GM18909 (cell line): ENCODE results near the gene MIER2.

Source experiments
- ATAC-seq: cut with Tn5 transposase; IDR thresholded peaks from one replicate; pipeline ENCODE4 v1.9.1; 2021; ENCODE audit warnings: mild to moderate bottlenecking; ENCODE audit not compliant: unreplicated experiment, poor library complexity

The MIER2 gene

GRCh38 chr19:310781-311496, 33.7 kb downstream of the MIER2 start:
- ATAC-seq = no peak

- ATAC-seq = no peak
Measured at GRCh38 chr19:310141-310651, 34.4 kb downstream of the MIER2 start.

- no peak for ATAC-seq
Measured at GRCh38 chr19:309206-309565, 35.4 kb downstream of the MIER2 start.

- no peak for ATAC-seq
Measured at GRCh38 chr19:308471-309205, 36.0 kb downstream of the MIER2 start.

GRCh38 chr19:307793-308420, 36.7 kb downstream of the MIER2 start:
- no peak for ATAC-seq

- no peak for ATAC-seq
Measured at GRCh38 chr19:307111-307531, 37.5 kb downstream of the MIER2 start.

DNA sequence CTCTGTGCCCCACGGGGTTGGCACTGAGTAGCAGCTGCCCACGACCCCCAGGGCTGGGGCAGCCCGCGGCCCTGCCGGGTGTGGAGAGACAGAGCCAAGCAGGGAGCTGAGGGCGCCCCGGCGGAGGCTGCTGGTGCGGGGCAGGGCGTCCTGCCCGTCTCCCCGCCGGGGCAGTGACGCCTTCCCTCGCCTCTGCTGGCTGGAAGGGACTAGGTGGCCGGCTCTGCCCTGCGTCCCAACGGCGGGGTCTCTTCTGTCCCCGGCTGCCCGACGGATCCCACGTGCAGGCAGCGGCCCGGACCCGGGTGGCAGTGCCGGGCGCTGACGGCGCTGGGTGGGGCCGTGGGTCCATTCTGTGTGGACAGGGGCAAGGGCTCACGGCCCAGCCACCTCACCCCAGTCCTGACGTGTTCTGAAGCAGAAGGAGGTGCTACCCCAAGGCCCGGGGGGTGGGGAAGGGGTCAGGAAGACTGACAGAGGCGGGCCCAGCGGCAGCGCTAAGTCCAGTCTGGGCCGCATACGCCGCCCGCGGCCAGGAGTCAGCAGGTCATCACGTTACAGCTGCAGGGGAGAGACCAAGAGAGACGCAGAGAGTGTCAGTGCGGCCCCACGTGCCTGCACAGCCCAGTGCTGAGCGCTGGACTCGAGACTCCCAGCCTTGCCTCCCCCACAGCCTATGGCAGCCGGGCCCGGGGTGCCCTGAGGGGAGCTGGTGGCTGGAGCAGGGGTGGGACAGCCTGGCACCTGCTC, 38.3 kb downstream of the MIER2 start:
- ATAC-seq = no peak

DNA sequence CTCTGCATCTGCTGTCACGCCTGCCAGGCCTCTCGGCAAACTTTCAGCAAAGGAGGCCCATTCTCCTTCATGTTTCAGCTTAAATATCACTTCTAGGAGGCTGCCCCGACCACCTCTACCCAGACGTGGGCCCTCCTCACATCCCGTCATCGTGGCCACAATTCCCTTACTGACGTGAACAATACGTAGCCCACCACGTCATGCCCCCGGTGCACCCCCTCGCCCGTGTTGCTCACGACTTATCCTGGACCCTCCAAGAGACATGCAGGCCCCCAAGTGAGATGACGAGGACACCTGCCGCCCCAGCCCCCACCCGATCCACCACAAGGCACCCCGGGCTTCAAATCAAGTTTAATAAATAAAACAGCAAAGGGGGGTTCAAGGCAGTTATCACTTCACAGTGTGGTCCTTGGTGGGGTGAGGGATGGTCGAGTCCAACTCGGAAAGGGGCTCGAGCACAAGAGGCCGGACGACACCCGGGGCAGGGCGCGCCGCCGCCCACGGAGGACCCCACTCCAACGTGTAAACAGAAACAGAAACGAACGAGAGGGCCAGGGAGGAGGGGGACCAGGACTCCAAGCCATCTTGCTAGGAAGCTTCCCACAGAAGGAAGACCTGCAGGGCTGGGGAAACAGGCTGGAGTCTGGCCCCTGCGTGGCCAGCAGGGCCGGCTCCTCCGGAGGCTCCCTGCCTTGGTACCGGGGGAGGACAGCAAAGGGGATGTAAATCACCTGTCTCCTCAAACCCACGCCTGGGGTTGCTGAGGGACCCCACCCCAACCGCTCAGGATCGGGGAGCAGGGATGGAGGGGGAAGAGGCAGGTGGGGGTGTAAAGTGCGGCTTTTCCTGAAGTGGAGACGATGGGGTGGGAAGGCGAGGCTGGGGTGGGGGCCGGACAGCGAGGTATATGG, 39.1 kb downstream of the MIER2 start:
- no peak for ATAC-seq

DNA sequence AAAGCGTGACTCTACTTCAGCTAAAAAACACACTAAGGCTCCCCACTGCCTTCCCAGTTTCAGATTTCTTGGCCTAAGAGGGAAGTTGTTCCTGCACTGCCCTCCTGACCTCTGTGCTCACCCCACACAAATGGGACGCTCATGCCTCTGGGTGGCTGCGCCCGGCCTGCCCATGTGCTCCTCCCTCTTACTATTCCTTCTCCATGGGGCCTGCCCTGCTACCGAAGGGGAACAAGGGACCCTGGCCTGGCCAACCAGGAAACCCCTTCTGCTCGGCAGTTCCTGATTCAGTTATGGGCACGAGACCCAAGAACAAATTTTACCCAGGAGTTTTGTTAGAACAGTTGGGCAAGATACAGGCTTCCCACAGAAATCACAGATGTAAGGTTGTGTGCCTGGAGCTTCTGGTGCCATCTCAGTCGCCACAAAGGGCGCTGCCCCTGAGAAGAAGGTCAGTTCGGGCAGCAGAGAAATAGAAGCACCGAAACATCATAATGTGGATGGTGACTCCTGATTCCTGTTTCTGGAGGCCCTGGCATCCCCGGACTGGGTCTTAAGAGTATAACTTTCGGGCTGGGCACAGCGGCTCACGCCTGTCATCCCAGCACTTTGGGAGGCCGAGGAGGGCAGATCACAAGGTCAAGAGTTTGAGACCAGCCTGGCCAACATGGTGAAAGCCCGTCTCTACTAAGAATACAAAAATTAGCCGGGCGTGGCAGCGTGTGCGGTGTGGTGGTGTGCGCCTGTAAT, 47.9 kb downstream of the MIER2 start:
- no peak for ATAC-seq

DNA sequence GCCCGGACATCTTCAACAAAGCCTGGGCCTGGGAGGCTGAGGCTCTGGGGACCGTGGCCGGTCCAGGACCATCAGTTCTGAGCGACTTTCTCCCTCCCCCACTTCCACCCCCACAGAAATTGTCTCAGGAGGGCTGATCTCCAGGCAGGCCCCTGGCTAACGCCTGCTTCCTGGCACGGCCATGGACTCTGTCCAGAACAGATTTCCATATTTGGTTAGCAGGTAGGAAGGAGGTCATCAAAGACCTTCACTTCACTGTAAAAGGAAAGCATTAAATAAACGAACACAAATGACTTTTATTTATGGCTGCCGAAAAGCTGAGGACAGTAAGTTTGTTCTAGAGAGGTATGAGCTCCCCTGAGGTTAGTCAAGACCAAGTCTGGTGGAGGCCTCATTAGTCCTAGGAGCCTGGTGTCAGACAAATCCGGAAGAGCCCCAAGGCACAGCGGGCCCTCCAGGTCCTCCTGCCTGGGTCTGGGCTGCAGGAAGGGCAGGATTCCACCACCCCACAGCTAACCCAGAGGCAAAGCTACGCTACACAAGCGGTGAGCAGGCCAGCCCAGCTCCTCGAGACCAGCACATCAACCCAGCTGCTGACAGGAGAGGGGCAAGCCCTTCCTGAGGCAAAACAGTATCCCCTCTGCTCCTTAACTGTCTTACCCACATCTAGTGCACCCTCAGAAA, 48.8 kb downstream of the MIER2 start:
- ATAC-seq = no peak

DNA sequence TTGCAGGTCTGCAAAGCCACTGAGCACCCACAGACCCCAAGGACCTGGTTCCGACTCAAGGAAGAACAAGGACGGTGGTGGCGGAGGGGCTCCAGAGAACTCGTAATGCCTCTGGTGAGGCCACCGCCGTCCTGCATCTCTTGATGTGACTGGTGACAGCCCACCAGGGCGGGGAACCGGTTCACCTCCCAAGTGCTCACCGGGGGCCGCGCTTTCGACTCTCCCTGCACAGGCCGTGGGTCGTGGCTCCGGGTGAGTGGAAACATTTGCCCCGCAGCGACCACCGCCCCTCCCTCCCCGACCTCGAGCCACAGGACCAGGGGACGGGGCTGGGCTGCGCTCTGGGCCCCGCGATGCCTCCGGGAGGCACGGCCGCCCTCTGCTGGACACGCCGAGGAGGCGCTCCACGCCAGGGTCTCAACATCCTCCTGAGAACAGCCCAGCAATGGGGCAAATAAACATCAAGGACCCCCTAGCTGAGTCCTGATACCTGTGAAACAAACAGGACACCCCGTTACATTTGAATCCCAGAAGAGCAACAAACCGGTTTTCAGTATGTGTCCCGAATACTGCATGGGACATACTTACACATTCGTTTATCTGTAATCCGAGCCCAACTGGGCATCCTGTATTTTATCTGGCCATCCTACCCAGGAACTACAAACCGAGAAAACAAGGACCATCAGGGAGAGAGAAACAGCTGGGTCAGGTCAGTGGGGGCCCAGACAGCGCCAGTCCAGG, 49.5 kb downstream of the MIER2 start:
- ATAC-seq = no peak

- no peak for ATAC-seq
Measured at GRCh38 chr19:294341-294945, 50.2 kb downstream of the MIER2 start.

DNA sequence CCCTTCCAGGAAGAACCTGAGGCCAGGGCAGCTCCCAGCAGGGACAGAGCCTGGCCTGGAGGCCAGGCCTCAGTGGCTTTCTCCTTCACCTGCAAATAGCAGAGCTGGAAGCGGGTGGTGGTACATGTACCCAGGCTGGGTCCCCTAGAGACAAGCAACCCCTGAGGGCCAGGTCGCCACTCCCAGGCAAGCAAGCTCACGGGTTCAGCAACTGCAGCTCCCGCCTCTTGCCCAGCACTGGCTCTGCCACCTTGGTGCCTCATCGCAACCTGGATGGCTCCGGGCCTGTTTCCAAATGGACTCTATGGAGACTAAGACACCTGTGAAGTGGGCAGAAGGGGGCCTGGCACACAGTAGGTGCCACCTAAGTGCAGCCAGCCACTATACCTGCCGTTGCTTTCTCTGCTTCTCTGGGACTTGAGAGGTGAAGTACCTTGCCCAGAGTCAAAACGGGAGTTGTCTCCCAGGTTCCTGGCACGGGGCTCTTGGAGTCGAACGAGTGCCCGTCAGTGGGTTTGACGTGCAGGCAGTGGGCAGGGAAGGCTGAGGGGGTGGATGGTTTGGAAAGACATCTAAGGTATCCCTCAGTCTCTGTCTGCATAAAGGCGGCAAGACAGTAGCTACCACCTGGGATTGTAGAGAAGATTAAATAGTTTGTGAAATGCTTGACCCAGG, 51.0 kb downstream of the MIER2 start:
- no peak for ATAC-seq

DNA sequence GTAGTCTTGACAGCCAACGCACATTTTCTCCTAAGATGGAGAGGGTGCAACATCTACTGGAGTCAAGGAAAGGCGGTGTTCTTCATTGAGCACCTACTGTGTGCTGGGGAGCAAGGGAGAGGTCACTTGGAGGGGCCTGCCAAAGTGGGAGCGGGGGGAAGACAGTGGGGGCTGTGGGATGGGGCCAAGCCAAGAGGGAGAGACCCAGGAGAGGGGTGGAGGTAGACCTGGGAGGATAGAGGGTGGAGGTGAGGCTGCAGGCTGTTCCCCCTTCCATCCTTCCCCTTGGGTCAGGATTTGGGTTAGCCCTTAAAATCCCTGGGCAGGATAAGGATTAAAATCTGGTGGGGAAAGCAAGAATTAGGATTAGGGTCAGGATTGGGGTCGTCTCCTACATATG, 51.6 kb downstream of the MIER2 start:
- no peak for ATAC-seq

- ATAC-seq = no peak
Measured at GRCh38 chr19:292281-292884, 52.2 kb downstream of the MIER2 start.

DNA sequence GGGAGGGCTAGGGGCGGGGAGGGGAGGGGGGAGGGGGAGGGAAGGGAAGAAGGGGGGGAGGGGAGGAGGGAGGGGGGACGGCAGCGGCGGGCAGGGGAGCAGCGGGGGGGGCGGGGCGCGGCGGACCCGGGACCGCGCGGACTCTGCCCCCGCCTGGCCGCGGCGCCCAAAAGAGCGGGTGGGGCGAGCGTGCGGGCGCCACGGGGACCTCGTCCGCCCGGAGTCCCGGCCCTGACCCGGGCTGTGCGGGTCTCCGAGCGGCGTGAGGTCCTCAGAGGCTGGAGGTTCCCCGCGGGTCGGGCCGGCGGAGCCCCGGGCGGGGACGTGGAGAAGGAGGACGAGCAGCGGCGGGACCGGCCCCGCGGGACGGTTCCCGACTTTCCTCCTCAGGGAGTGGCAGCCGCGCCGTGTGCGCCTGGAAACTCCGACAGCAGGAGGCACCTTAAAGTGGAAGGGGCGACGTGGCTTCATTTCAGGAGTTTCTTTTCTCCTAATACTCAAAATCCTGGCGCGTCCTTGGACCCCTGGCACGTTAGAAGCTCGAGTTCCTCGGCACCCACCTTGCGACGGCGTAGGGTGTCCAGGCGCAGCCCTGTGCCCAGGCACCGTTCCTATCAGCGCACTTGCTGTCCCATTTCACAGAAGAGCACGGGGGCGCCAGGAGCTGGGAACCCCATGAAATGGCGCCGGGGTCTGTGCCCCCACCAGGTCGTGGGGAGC, 52.9 kb downstream of the MIER2 start:
- ATAC-seq = no peak
